NCI-H748 treated with DMSO at 0.1 percent for 48 hours (cell line): ENCODE measurements around the gene LDLRAD4.

Source experiments
- DNase-seq: peaks from one replicate; lab custom pipeline; 2025; lab: John Stamatoyannopoulos, UW

LDLRAD4 gene

GRCh38 chr18:13409026-13409425, 190.5 kb downstream of the LDLRAD4 start:
- no peak for DNase-seq

GRCh38 chr18:13409997-13410396, 191.4 kb downstream of the LDLRAD4 start:
- no peak for DNase-seq

GRCh38 chr18:13410471-13410870, 191.9 kb downstream of the LDLRAD4 start:
- DNase-seq = no peak

GRCh38 chr18:13412017-13412416, 193.5 kb downstream of the LDLRAD4 start:
- DNase-seq = no peak

GRCh38 chr18:13412901-13413300, 194.3 kb downstream of the LDLRAD4 start:
- no peak for DNase-seq

GRCh38 chr18:13414102-13414501, 195.5 kb downstream of the LDLRAD4 start:
- no peak for DNase-seq

- DNase-seq = peak; percentile 68
Observed at GRCh38 chr18:13414521-13414920, 196.0 kb downstream of the LDLRAD4 start.

- no peak for DNase-seq
Observed at GRCh38 chr18:13415736-13416135, 197.2 kb downstream of the LDLRAD4 start.

- DNase-seq = no peak
Observed at GRCh38 chr18:13416208-13416607, 197.6 kb downstream of the LDLRAD4 start.

GRCh38 chr18:13416848-13417247, 198.3 kb downstream of the LDLRAD4 start:
- no peak for DNase-seq

- DNase-seq = no peak
Observed at GRCh38 chr18:13418013-13418710, 199.6 kb downstream of the LDLRAD4 start.

- DNase-seq = no peak
Observed at GRCh38 chr18:13420969-13421686, 202.6 kb downstream of the LDLRAD4 start.

- DNase-seq = no peak
Observed at GRCh38 chr18:13422541-13423147, 204.1 kb downstream of the LDLRAD4 start.

- DNase-seq = no peak
Observed at GRCh38 chr18:13423352-13423751, 204.8 kb downstream of the LDLRAD4 start.

GRCh38 chr18:13424363-13424762, 205.8 kb downstream of the LDLRAD4 start:
- no peak for DNase-seq

- DNase-seq = peak; percentile 41
Observed at GRCh38 chr18:13425357-13426091, 207.0 kb downstream of the LDLRAD4 start.

GRCh38 chr18:13427354-13427753, 208.8 kb downstream of the LDLRAD4 start:
- no peak for DNase-seq

GRCh38 chr18:13428319-13428718, 209.8 kb downstream of the LDLRAD4 start:
- no peak for DNase-seq

- no peak for DNase-seq
Observed at GRCh38 chr18:13429016-13429415, 210.5 kb downstream of the LDLRAD4 start.

GRCh38 chr18:13429884-13430510, 211.4 kb downstream of the LDLRAD4 start:
- no peak for DNase-seq

- DNase-seq = no peak
Observed at GRCh38 chr18:13430663-13431062, 212.1 kb downstream of the LDLRAD4 start.

- no peak for DNase-seq
Observed at GRCh38 chr18:13431886-13432285, 213.3 kb downstream of the LDLRAD4 start.
